ENCODE data around the gene DVL2.

The DVL2 gene

DNA sequence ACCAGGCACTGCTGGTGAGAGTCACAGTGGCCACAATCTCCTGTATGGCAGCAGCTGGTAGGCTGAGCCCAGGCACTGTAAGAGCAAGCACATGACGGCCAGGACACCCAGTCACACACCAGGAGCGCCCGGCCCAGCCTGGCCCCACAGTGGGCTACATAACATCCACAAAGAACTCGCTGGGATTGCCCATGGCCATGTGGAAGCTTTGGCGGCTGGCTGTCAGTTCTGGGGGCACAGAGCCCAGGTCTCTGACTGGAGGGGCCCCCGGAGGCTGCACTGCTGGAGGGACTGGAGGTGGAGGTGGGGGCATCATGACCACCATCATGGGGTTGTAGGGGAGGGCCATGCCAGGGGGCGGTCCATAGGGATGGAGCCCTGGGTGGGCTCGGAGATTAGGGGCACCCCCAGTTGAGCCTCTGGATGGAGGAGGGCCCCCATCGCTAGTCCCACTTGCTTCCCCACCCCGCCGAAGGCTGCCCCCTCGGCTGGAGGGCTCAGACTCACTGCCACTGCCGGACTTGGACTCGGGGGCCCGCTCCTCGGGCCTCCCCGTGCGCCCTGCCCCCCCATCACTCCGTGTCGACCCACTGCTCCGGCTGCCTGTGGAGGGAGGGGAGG is 8.5 kb downstream of the DVL2 start:
- Histone ChIP-seq H4K20me1 (ENCODE audit: low read depth, low read length) (no peaks in the 10 kb centered on the region), H2AFZ (ENCODE audit: low read depth, low read length, severe bottlenecking) (no peak overlapping the region), H3K4me2 (ENCODE audit: low read depth, low read length, poor library complexity, severe bottlenecking) (no peak overlapping the region), H3F3A (ENCODE audit: insufficient read depth) (peaks cover 11% of the 10 kb centered on the region; the same call in 1 of the 2 replicates), H3K79me2 (ENCODE audit: insufficient read depth, low read length) (peaks cover 10% of the 10 kb centered on the region), H3K4me3 (ENCODE audit: insufficient read depth, low read length, poor library complexity, severe bottlenecking) (no peak overlapping the region), H3K9ac (ENCODE audit: low read length) (no peak overlapping the region), H3K27me3 (ENCODE audit: low read length) (no peaks in the 10 kb centered on the region), H3K9me2 (replicated peaks; ENCODE audit: insufficient read depth, low read length) (no peaks in the 10 kb centered on the region), H3K9me3 (ENCODE audit: insufficient read depth, low read length) (no peaks in the 10 kb centered on the region), H3K27ac (ENCODE audit: low read depth, low read length) (no peak overlapping the region), H3K36me3 (ENCODE audit: low read length) (no peaks in the 10 kb centered on the region)
- TF ChIP-seq, protein P1, sequence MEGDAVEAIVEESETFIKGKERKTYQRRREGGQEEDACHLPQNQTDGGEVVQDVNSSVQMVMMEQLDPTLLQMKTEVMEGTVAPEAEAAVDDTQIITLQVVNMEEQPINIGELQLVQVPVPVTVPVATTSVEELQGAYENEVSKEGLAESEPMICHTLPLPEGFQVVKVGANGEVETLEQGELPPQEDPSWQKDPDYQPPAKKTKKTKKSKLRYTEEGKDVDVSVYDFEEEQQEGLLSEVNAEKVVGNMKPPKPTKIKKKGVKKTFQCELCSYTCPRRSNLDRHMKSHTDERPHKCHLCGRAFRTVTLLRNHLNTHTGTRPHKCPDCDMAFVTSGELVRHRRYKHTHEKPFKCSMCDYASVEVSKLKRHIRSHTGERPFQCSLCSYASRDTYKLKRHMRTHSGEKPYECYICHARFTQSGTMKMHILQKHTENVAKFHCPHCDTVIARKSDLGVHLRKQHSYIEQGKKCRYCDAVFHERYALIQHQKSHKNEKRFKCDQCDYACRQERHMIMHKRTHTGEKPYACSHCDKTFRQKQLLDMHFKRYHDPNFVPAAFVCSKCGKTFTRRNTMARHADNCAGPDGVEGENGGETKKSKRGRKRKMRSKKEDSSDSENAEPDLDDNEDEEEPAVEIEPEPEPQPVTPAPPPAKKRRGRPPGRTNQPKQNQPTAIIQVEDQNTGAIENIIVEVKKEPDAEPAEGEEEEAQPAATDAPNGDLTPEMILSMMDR (IDR thresholded peaks at IDR 0.05; ENCODE audit: insufficient read depth, low read length, poor library complexity, severe bottlenecking) = no peak
- TF ChIP-seq EZH2phosphoT487 (conservative IDR thresholded peaks at IDR 0.05; ENCODE audit: low read length) = no peak

DNA sequence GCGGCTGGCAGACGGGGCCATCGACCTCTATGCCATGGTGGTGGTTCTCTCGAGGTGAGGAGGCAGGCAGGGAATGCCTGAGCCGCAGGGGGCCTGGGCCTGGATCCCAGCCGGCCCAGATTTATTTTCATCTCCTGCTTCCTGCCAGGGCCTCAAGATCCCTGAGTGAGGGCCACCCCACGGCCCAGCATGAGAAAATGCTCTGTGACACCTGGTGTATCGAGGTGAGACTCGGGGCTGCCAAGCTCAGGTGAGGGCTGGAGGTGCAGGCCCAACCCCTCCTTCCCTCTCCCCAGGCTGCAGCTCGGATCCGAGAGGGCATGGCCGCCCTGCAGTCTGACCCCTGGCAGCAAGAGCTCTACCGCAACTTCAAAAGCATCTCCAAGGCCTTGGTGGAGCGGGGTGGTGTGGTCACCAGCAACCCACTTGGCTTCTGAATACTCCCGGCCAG is 9.6 kb downstream of the DVL2 start:
- TF ChIP-seq, protein P1 (IDR thresholded peaks at IDR 0.05; ENCODE audit: insufficient read depth, low read length, poor library complexity, severe bottlenecking) = no peak
- no peak for TF ChIP-seq EZH2phosphoT487 (conservative IDR thresholded peaks at IDR 0.05; ENCODE audit: low read length)
- Histone ChIP-seq H3F3A (ENCODE audit: insufficient read depth) (peaks cover 11% of the 10 kb centered on the region; the same call in 1 of the 2 replicates), H3K27me3 (ENCODE audit: low read length) (no peaks in the 10 kb centered on the region), H3K9ac (ENCODE audit: low read length) (no peak overlapping the region), H2AFZ (ENCODE audit: low read depth, low read length, severe bottlenecking) (no peak overlapping the region), H3K36me3 (ENCODE audit: low read length) (no peaks in the 10 kb centered on the region), H3K4me3 (ENCODE audit: insufficient read depth, low read length, poor library complexity, severe bottlenecking) (no peak overlapping the region), H3K79me2 (ENCODE audit: insufficient read depth, low read length) (no peaks in the 10 kb centered on the region), H4K20me1 (ENCODE audit: low read depth, low read length) (no peaks in the 10 kb centered on the region), H3K27ac (ENCODE audit: low read depth, low read length) (no peak overlapping the region), H3K9me3 (ENCODE audit: insufficient read depth, low read length) (no peaks in the 10 kb centered on the region), H3K4me2 (ENCODE audit: low read depth, low read length, poor library complexity, severe bottlenecking) (no peak overlapping the region), H3K9me2 (replicated peaks; ENCODE audit: insufficient read depth, low read length) (no peaks in the 10 kb centered on the region)

DNA sequence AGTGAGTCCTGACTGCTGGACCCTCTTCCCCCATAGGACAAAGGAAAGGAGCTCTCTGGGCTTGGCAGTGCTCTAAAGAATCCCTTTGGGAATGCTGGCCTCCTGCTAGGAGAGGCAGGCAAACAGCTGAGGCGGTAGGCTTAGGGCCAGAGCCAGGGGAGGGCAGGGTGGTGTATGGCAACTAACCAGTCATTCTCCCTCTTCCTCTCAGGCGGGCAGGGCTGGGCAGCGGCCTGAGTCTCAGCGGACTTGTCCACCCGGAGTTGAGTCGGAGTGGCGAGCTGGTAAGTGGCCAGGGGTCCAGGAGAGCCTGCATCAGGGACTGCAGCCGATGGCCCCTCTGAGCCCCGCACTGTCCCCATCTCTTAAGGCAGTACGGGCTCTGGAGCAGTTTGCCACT is 10.2 kb downstream of the DVL2 start:
- H3K4me2 ChIP-seq (ENCODE audit: low read depth, low read length, poor library complexity, severe bottlenecking) = no peak overlapping the region
- no peaks in the 10 kb centered on the region for H3K79me2 ChIP-seq (ENCODE audit: insufficient read depth, low read length)
- no peaks in the 10 kb centered on the region for H4K20me1 ChIP-seq (ENCODE audit: low read depth, low read length)
- no peak overlapping the region for H2AFZ ChIP-seq (ENCODE audit: low read depth, low read length, severe bottlenecking)
- no peak overlapping the region for H3K27ac ChIP-seq (ENCODE audit: low read depth, low read length)
- no peak overlapping the region for H3K4me3 ChIP-seq (ENCODE audit: insufficient read depth, low read length, poor library complexity, severe bottlenecking)
- no peak for TF ChIP-seq EZH2phosphoT487 (conservative IDR thresholded peaks at IDR 0.05; ENCODE audit: low read length)
- TF ChIP-seq, protein P1 (IDR thresholded peaks at IDR 0.05; ENCODE audit: insufficient read depth, low read length, poor library complexity, severe bottlenecking) = no peak
- no peak overlapping the region for H3K9ac ChIP-seq (ENCODE audit: low read length)
- H3K36me3 ChIP-seq (ENCODE audit: low read length) = no peaks in the 10 kb centered on the region
- H3K27me3 ChIP-seq (ENCODE audit: low read length) = no peaks in the 10 kb centered on the region
- H3K9me2 ChIP-seq (replicated peaks; ENCODE audit: insufficient read depth, low read length) = no peaks in the 10 kb centered on the region
- peaks cover 11% of the 10 kb centered on the region; the same call in 1 of the 2 replicates for H3F3A ChIP-seq (ENCODE audit: insufficient read depth)
- H3K9me3 ChIP-seq (ENCODE audit: insufficient read depth, low read length) = no peaks in the 10 kb centered on the region
